SK-N-SH (cell line): Measurements from ENCODE around the gene SGPP2.

Source experiments
- CHD2 ChIP-seq: fragments of 150-350 bp; IDR thresholded peaks from 2 replicates; pipeline ENCODE4 v1.6.1; 2018; ENCODE audit warnings: low read length; ENCODE audit not compliant: partially characterized antibody
- CTCF ChIP-seq: fragments of 200-600 bp; sonication (generic); IDR thresholded peaks from 2 replicates; pipeline ENCODE4 v1.6.1; 2017; ENCODE audit warnings: antibody characterized with exemption, mild to moderate bottlenecking, moderate library complexity
- EP300 ChIP-seq, 2 experiments: IDR thresholded peaks; 2 replicates each; pipeline versions ENCODE4 v1.4.0 to v1.6.1; 2012; ENCODE audit warnings: borderline replicate concordance in 1 of 2, low read depth in 1 of 2, low read length in 1 of 2
- FOXJ3 ChIP-seq: sonication (generic); formaldehyde crosslinking; IDR thresholded peaks from 2 replicates; pipeline ENCODE4 v1.5.1; 2020; ENCODE audit warnings: mild to moderate bottlenecking, missing genetic modification reagents
- NFIC ChIP-seq: IDR thresholded peaks from 2 replicates; pipeline ENCODE4 v1.4.0; 2012; ENCODE audit warnings: borderline replicate concordance
- NRF1 ChIP-seq: IDR thresholded peaks from 2 replicates; pipeline ENCODE4 v1.6.1; 2012; ENCODE audit warnings: low read depth, mild to moderate bottlenecking, low read length
- PBX3 ChIP-seq: IDR thresholded peaks from 2 replicates; pipeline ENCODE4; 2012
- POLR2AphosphoS5 ChIP-seq: IDR thresholded peaks from 2 replicates; pipeline ENCODE4 v1.6.1; 2012; ENCODE audit warnings: low read depth, low read length
- RAD21 ChIP-seq: IDR thresholded peaks from 2 replicates; pipeline ENCODE4 v1.6.1; 2012; ENCODE audit warnings: mild to moderate bottlenecking, low read length
- RFX5 ChIP-seq: IDR thresholded peaks from 2 replicates; pipeline ENCODE4 v1.6.1; 2012; ENCODE audit warnings: mild to moderate bottlenecking, improper control_type of control experiment, low read length
- RXRA ChIP-seq: IDR thresholded peaks from 2 replicates; pipeline ENCODE4 v1.4.0; 2012; ENCODE audit warnings: low read depth, mild to moderate bottlenecking, borderline replicate concordance
- SIN3A ChIP-seq: IDR thresholded peaks from 2 replicates; pipeline ENCODE4 v1.6.1; 2012; ENCODE audit warnings: low read depth, mild to moderate bottlenecking, low read length, moderate library complexity, borderline replicate concordance
- USF1 ChIP-seq: IDR thresholded peaks from 2 replicates; pipeline ENCODE4 v1.4.0; 2012; ENCODE audit warnings: low read depth, borderline replicate concordance

GRCh38 chr2:222563936-222564335 lies 139.6 kb downstream of the SGPP2 start:
- TF ChIP-seq CTCF (no peak), SIN3A (no peak), PBX3 (no peak), RAD21 (no peak), FOXJ3 (CRISPR knock-in tag) (no peak), EP300 (IDR thresholded peaks at IDR 0.05; ENCODE audit: borderline replicate concordance in 1 of 2, low read depth in 1 of 2, low read length in 1 of 2) (no peak), NFIC (no peak), RFX5 (no peak), RXRA (no peak), POLR2AphosphoS5 (no peak), NRF1 (no peak), CHD2 (no peak), USF1 (no peak)
